ENCODE data around the gene CPNE6. TPM values are rescaled to one million over a fixed set of nuclear protein-coding genes. Genes with fewer than 3 reads are reported as not detected.

Gene CPNE6
- polyA plus RNA-seq, 1 of the 3 experiments (the other 2 are of a cell fraction) = not detected

GRCh38 chr14:24126939-24127338 is 55.6 kb downstream of the CPNE6 start:
- H3K79me2 ChIP-seq (ENCODE audit: insufficient read depth) = no peaks in the 10 kb centered on the region
- peaks cover 6% of the 10 kb centered on the region for H3F3A ChIP-seq (replicated peaks; ENCODE audit: insufficient read depth)
- no peaks in the 10 kb centered on the region for H3K9me2 ChIP-seq
- TF ChIP-seq NFIC (IDR thresholded peaks at IDR 0.05; ENCODE audit: borderline replicate concordance) = no peak
- no peak for TF ChIP-seq RXRA (IDR thresholded peaks at IDR 0.05; ENCODE audit: borderline replicate concordance, low read depth)
- TF ChIP-seq FOXJ3 (CRISPR knock-in tag; IDR thresholded peaks at IDR 0.05) = no peak
- no peak for TF ChIP-seq REST (IDR thresholded peaks at IDR 0.05; ENCODE audit: low read depth, low read length)
- no peak for TF ChIP-seq USF2 (IDR thresholded peaks at IDR 0.05; ENCODE audit: borderline replicate concordance, low read depth, low read length)
- no peak for TF ChIP-seq EZH2phosphoT487 (IDR thresholded peaks at IDR 0.05; ENCODE audit: borderline replicate concordance, low read depth)
- no peak for TF ChIP-seq POLR2AphosphoS5 (IDR thresholded peaks at IDR 0.05; ENCODE audit: low read depth, low read length)
- no peak for TF ChIP-seq CTCF (IDR thresholded peaks at IDR 0.05)
- no peak for TF ChIP-seq CHD2 (IDR thresholded peaks at IDR 0.05; ENCODE audit: low read length, partially characterized antibody)
- no peak for TF ChIP-seq ELF1 (IDR thresholded peaks at IDR 0.05)
- no peak for TF ChIP-seq IRF3 (IDR thresholded peaks at IDR 0.05; ENCODE audit: low read depth, low read length)
- H2AFZ ChIP-seq (ENCODE audit: low read depth) = no peak overlapping the region
- H4K20me1 ChIP-seq (ENCODE audit: insufficient read depth) = no peaks in the 10 kb centered on the region
- no peak for DNase-seq
- no peak overlapping the region for H3K9ac ChIP-seq
- H3K27ac ChIP-seq (ENCODE audit: low read depth in 2 of 2, low read length in 1 of 2) = no peak overlapping the region
- CTCF ChIA-PET = interaction anchor here (1.2 to 1.8 kb wide), 3 partner anchors 9 to 68 kb away, joined by 4 to 5 read pairs (median 5); partner anchors contain the start of gene PSME1
- no peak overlapping the region for H3K4me2 ChIP-seq
- POLR2A ChIA-PET = interaction anchor here (2.6 kb wide), 1 partner anchor 9 kb away, joined by 12 read pairs; the partner anchor contains the start of gene PSME1
- H3K4me1 ChIP-seq (ENCODE audit: control insufficient read depth in 1 of 2, insufficient read depth in 2 of 2, low read depth in 1 of 2, low read length in 1 of 2) = peaks cover 0 to 8% of the 10 kb centered on the region in 2 experiments; a peak in 1 of 4 replicates
- H3K27me3 ChIP-seq (ENCODE audit: insufficient read depth) = no peaks in the 10 kb centered on the region
- H3K36me3 ChIP-seq (replicated peaks in 1 of 2; ENCODE audit: control insufficient read depth in 1 of 2, insufficient read depth in 2 of 2, low read length in 1 of 2) = peaks cover 0 to 3% of the 10 kb centered on the region in 2 experiments
- no peaks in the 10 kb centered on the region for H3K9me3 ChIP-seq
- no peak overlapping the region for H3K4me3 ChIP-seq (ENCODE audit: low read depth in 2 of 2, low read length in 1 of 2)

All from SK-N-SH (cell line).